NCI-H2029 (cell line): ENCODE data around the gene ST6GALNAC2.

Source experiments
- DNase-seq: peaks from one replicate; lab custom pipeline; 2025; lab: John Stamatoyannopoulos, UW

The ST6GALNAC2 gene

DNA sequence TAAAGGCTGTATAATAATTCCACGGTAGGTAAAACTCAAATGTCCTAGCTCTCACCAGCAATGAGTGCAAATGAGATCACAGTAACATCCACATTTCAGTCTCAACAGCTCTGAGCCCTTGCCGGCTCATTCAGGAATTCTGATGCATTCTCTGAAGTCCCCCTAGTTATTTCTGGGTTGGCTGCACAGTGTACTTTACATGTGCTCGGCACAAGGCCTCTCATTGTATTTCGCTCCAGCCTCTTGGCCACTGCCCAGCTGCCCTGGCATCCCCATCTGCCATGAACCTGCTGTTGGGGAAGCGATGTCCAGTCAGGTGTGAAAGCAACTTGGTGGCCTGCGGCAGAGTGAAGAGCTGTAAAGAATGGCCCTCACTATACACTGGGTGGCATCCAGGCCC lies 31.5 kb downstream of the ST6GALNAC2 start:
- DNase-seq, result no peak

DNA sequence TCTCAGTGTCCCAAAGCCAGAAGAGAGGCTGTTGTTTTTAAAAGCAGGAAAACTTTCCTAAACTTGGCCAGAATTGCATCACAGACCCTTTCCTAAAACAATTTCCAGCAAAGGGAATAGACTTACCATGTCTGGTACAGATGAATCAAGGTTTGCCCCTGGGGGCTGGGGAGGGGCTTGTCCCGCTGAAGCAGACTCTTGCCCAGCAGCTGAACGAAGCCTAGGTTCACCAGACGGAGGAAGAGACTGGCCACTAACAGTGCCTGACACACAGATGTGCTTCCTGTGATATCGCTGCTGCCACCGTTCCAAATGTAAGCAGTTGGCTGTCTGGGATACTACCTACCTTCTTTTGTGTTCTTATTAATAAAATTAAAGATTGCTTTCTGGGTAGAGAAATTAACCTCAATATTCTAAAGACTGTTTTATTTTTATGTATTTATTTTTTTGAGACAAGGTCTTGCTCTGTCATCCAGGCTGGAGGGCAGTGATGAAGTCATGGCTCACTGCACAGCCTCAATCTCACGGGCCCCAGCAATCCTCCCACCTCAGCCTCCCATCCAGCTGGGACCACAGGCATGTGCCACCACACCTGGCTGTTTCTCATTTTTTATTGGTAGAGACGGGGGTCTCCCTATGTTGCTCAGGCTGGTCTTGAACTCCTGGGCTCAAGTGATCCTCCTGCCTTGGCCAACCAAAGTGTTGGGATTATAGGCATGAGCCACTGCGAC lies 32.3 kb downstream of the ST6GALNAC2 start:
- DNase-seq, result no peak

GRCh38 chr17:76551685-76552084 lies 34.0 kb downstream of the ST6GALNAC2 start:
- DNase-seq, result peak; percentile 76

DNA sequence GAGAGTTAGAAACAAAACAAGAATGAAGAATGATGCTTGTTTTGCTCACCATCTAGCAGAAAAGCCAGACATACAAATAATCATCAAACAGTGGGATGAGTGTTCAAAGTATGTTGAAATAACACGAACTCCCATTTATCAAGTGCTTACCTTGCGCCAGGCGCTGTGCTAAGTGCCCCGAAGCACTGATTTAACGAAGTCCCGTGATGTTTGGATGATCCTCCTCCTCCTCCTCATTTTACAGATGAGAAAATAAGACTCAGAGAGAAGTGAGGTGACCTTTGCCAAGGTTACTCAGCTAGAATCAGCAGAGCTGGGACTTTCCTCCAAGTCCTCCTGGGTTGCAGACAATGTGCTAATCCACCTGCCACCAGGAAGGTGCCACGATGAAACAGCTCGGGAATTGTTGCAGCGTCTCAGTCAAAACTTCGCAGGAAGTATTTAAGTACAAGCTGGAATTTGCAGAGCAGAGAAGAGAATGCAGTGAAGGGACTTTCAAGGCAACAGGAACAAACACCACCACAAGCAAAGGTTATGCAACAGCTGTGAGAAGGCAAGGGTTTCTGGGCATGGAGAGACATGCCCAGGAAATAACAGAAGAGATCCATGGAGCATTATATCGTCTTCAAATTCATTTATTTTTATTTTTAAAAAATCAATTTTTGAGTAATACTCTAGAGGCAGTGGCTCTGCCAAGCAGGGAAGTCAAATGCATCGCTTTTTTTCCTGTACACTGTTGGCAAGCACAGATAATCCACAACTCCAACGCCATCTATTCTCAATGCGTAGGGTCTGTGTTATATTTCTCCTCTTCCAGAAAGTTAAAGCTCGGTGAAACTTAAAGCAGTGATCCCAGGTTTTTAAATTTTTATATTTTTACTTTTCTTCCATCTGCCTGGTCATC lies 34.7 kb downstream of the ST6GALNAC2 start:
- peak; percentile 29 for DNase-seq

DNA sequence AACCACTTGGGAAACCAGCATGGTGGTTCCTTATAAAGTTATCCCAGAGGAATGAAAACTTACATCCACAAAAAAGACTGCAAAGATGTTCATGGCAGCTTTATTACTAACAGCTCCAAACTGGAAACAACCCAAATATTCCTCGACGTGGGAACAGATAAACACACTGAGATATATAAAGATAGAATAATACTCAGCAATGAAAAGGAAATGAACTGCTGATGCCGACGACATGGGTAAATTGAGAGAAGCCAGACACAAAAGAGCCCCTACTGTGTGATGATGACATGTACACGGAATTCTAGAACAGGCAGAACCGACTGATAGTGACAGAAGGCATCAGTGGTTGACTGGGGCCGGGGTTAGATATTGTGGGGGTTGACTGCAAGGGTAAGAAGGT lies 36.1 kb downstream of the ST6GALNAC2 start:
- DNase-seq, result no peak

DNA sequence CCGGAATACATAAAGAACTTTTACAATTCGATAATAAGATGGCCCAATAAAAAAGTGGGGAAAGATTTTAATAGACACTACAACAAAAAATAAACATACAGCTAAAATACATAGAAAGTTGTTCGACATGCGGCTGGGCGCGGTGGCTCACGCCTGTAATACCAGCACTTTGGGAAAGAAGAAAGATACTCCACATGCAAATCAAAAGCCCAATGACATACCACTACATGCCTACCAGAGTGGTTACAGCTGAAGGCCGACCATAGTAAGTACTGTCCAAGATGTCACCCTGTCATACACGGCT lies 36.5 kb downstream of the ST6GALNAC2 start:
- no peak for DNase-seq

DNA sequence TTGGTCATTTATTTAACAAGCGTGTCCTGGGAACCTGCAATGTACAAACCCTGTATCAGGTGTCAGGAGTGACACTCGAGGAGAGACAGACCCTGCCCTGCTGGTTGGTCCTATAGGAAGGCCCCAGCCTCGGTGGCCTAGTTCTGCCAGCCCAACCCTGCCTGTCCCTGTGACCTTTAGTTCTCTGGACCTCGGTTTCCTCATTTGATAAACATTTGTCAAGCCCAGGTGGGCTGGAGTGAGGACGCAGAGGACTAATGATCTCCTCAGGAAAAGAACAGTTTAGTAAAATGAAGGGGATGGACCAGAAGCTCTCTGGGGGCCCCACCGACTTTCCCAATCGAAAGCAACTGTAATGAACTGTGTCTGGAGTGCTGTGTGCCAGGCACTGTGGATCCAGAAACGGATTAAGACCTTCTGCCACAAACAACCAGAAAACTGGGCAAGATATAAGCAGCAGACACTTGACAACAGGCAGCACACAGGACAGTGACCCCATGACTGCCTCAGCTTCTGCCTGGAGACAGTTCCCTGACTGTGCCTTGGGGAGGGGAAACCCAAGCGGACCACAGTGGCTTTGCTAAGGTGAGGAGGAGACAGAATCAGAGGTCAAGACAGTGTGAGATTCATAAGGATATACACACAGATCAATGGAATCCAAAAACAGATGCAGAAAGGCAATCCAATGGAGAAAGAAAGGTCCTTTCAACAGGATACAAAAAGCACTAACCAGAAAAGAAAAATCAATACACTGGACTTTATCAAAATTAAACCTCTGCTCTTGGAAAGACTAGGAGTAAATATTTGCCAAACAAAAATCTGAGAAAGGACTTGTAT lies 37.1 kb downstream of the ST6GALNAC2 start:
- DNase-seq, result no peak

GRCh38 chr17:76547642-76548202 lies 37.9 kb downstream of the ST6GALNAC2 start:
- no peak for DNase-seq

DNA sequence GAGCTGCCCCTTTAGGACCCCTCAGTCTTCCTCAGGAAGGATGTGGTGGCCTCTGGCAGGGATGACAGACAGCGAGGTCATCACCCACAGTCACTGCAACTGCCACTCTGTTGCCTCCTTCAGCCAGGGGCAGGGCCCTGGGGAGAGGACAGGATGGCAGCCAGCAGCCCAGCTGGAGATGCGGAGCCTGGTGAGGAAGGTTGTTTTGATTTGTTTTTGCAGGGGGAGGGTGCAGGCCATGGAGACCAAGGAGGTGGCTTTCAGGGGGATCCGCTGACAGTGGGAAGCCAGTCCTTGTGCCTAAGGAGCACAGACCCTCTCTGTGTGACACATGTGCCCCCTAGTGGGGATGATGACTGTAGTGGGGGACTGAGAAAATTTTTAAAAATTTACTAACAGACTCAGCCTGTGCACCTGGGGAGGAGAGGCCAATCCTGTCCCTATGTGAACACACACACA lies 38.4 kb downstream of the ST6GALNAC2 start:
- no peak for DNase-seq

- no peak for DNase-seq
These were observed 39.0 kb downstream of the ST6GALNAC2 start for GRCh38 chr17:76546556-76547182.

- no peak for DNase-seq
These were observed 39.6 kb downstream of the ST6GALNAC2 start for GRCh38 chr17:76545918-76546555.

DNA sequence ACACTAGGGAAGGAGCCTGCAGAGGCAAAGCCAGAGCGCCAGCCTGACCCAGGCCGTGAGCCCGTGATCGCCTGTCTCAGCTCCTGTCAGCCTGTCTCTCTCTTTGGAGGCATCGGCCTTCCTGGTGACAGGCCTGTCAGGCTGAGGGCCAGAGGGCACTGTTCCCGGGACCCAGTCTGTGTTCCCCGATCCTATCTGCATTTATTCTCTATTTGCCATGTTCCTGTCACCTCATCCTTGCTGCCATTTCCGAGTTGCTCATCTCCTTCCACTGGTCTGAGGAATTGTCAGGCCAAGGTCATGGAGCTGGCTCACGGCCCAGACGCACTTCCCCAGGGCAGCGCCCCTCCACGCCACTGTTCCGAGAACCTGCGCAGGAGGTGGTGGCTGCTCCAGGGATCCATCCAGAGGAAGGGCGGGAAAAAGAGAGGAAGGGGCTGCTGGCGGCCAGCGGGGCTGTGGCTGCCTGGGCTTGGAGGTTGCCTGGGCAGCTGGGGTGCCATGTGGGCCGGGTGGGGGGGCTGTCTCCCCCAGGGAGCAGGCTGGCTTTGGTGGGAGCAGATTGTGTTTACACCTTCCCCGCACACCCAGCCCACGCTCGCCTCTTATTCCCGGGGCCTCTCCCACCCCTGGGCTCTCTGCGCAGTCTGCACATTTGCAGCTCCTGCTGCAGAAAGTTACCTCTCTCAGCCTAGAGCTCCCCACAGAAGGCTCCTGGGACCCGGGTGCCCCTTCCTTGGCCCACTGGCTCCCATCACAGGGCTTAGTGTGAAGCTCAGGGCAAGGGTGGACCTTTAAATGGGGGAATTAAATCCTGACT lies 40.9 kb downstream of the ST6GALNAC2 start:
- DNase-seq, result no peak

DNA sequence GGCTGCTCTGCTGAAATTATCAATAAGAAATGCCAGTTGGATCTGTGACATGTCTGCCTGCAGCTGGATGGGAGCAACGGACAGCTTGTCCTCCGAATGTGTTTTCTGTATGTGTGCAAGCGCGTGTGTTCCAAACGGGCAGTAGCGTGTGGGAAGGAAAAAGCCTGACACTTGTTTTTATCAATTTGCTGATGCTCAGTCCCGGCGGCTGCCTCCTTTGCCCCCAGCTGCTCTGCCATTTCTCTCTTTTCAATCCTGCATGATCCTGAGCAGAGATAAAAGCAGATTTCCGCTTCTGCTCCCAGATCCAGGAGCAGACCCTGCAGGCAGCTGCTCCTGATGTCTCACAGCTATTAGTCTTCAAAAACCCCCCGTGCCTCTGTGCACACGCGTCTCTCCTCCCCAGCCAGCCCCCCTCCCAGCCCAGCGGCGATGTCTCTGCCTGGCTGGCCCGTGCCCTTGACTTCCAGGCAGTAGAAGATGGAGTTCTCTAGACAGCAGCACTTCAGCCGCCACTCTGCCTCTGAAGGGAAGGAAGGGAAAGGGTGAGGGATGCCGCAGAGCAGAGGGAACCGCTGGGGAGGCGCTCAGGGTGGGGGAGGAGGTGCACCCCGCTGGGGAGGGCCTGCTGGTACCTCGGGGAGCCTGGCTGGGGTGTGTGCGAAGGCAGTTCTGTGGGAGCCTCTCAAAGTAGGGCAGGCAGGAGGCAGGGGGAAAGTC lies 41.7 kb downstream of the ST6GALNAC2 start:
- DNase-seq, result no peak

- DNase-seq, result no peak
These were observed 42.2 kb downstream of the ST6GALNAC2 start for GRCh38 chr17:76543482-76543825.

DNA sequence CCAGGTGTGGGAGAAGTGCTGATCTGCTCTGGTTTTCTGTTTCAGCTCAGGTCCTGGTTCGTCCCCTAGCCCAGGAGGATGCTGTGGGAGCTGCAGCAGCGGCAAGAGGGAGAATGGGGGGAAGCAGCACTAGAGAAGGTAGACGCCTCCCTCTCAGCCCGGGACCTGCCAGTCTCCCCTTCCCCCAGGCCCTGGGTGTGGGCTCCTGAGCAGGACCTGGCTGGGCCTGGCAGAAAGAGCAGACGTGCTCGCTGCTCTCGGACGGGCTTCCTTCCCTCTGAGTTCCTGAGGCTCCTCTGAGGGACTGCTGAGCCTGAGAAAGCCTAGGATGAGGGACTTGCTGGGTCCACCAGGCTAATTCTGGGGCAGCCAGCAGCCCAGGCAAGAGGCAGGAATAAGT lies 42.7 kb downstream of the ST6GALNAC2 start:
- DNase-seq, result no peak

- DNase-seq, result no peak
These were observed 43.1 kb downstream of the ST6GALNAC2 start for GRCh38 chr17:76542566-76542971.

- DNase-seq, result no peak
These were observed 43.8 kb downstream of the ST6GALNAC2 start for GRCh38 chr17:76541739-76542454.

- peak; percentile 89 for DNase-seq
These were observed 45.0 kb downstream of the ST6GALNAC2 start for GRCh38 chr17:76540381-76541300.
